Brain pericyte (primary cell): ENCODE results near the gene EFNA5.
"Not testable (repeated sequence)": the region's sequence is repeated elsewhere in the genome, so short reads cannot be mapped to it uniquely, and the experiment has no call there.

ENCODE experiments used
- DNase-seq: peaks from one replicate; pipeline ENCODE4 v3.0.0-alpha.2; 2012; ENCODE audit warnings: low read depth, low spot score

The EFNA5 gene

DNA sequence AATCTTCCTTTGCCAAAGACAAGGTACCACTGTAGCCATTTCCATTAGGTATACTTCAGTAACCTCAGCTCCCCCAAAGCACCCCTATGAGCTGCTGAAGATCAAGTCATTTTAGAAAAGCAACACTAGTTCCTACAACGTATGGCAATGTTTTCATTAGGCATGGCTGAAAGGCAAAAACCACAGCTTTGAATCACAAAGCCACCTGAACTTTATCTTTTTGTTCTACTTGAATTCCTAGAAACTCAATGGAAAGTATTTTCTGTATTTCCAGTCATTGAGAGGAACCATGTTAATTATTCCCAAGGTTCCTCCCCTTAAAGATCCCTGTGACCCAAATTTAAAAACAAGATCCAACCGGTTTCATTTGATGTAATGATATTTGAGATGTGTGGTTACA is 152.1 kb downstream of the EFNA5 start:
- DNase-seq = no peak

DNA sequence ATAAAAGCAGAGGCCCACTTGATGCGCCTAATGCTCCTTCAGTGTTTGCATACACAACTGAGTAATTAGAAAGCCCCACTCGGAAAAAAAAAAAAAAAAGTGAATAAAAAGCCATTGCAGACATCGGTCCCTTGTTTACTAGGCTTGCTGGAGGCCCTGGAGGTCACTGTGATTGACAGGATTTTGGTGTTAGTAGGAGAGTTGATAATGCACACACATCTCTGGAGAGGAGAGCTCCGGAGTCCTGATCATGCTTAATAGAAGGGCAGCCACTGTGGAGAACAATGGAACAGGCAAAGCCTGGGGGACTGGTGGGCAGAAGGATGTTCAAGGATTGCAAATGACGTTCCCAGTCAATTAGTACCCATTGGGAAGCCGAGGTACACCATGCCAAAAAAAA is 152.5 kb downstream of the EFNA5 start:
- DNase-seq = no peak

DNA sequence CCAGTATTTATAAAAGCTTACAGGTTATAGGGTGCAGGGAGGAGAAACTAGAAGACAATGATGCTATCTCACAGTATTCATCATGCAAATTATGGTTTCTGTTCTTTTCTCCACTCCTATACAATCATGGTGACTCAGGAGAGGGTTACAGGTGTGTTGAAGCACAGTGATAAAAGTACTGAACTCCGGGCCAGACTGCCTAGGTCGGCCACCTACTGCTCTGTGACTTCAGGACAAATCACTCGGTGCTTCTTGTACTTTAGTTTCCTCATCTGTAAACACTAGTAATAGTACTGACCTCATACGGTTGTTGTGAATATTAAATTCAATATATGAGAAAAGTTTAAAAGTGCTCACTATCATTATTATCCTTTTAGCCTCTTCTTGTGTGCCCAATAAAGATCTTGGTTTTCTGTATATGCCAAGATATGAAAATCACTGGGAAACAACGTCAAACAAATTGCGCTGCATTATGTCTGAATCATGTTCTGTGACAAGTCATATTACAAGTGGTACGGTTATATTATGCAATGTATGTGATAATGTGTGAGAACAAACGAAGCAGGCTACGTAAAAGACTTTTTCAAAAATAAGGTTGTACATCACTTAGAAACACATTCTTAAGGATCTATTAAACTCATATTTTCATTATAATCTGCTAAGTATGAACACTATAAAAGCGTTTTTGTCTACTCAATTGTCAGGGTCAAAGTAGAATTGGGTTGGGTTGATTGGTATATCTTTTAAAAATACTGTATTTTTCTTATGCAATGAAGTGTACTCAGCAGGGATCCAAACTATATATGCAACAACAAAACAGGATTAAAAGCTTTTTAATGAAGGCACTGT is 153.3 kb downstream of the EFNA5 start:
- DNase-seq = no peak

DNA sequence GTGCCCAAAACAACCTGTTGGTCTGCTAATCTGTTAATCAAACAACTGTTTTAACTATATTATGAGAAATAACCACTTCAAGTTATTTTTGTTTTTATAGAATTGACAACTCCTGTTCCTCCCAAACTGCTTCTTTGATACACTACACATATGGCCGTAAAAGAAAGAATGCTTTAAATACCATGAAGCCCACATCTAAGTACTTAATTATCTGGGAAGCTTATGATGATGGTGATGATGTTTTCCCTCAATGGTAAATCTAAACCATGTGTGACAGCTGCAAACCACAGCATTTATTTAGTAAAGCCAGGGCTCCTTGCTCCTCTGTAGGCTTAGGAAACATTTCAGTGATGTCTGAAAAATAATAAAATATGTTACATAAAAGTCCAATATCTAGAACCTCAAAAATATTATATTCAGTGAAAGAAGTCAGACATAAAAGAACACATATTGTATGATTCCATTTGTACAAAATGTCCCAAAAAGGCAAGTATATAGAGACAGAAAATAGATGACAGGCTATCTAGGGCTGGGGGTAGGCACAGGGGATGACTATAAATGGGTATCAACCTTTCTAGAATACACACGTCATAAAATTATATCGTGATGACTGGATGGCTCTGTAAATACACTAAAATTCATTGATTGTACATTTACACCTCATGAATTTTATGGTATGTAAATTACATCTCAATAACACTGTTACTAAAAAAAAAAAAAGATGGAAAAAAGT is 154.1 kb downstream of the EFNA5 start:
- no peak for DNase-seq

DNA sequence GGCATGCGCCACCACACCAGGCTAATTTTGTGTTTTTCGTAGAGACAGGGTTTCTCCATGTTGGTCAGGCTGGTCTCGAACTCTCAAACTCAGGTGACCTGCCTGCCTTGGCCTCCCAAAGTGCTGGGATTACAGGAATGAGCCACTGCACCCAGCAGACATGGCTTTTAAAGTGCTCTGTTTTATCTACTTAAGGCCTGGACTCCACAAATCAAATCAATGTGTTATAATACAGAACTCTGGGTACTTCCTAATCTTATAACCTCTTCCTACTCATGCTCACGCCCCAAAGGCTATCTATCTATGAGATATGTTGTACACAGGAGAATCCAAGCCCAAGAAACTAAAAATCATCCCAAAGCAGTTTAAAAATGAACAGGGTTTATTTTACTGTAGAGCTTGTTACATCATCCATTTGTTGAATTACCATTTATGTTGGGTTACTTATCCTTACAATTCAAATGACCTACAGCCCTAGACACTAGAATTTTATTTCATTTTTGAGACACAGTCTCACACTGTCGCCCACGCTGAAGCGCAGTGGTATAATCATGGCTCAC is 155.1 kb downstream of the EFNA5 start:
- DNase-seq = no peak

DNA sequence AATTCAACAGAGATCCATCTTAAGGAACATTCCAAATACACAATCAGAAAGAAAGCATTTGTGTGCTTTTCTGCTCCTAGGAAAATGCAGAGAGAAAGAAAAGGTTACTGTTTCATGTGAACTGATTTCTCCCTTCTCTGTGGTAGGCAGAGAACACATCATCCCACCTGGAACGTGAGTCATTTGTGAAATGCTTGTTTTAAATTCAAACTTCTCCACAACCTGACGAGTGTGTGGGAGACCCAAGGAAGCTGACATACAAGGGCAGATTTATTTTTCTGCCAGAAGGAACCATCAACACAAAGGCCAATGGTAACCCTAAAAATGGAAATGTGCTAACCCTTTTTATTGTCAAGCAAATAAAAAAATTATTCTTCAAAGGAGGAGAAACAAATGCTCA is 156.4 kb downstream of the EFNA5 start:
- DNase-seq = no peak

DNA sequence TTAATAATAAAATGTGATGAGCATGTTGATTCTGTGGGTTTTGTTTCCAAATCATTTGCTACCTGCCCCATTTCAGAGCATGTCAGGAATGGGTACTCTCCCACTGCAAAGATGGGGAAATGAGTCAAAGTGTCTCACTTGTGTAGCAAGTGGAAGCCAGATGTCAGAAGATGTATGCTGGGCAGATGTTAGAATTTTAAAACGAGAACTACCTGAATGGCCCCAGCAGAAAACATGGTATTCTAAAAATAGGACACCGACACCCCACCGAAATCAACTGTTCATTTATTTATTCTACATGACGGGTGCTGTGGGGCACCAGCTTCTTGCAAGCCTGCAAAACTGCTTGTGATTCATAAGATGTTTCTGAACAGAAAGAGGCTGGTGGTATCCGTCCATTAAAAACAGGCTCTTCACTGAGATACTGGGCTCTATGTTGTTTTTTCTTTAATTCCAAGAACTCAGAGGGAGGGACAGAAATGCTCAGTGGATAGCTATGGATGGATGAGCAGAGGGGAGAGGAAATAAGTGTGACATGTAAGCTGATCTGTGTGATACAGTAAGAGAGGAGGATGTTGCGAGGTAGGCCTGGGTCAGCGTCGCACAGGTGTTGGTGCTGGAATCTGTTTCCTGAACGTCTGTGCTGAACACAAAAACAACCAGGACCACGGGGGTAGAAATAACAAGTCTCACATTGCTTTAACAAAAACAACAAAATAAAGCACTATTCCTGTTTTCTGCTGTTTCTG is 157.2 kb downstream of the EFNA5 start:
- no peak for DNase-seq

DNA sequence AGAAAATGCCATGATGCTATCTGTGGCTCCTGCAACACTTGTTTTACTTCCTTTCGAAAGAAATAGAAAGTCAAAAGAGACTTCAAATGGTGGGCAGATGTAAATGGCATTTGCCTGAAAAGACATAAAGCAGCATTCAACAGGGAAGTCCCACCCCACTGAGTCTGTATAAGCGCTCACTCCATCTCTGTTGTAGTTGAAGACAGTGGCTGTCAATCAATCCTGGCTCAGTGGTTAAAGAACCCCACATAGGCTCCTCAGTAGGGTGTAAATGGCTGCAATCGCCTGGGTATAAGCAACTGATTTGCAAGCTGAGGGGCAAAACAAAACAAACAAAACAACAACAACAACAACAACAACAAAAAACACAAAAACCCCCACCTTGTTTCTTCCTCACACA is 158.7 kb downstream of the EFNA5 start:
- DNase-seq = no peak

DNA sequence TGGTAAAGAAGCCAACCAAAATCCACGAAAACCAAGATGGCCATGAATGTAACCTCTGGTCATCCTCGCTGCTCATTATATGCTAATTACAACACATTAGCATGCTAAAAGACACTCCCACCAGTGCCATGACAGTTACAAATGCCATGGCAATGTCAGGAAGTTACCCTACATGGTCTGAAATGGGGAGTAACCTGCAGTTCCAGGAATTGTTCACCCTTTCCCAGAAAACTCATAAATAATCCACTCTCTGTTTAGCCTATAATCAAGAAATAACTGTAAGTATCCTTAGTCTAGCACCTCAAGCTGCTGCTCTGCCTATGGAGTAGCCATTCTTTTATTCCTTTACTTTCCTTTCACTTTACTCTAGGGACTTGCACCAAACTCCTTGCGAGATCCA is 160.6 kb downstream of the EFNA5 start:
- no peak for DNase-seq

DNA sequence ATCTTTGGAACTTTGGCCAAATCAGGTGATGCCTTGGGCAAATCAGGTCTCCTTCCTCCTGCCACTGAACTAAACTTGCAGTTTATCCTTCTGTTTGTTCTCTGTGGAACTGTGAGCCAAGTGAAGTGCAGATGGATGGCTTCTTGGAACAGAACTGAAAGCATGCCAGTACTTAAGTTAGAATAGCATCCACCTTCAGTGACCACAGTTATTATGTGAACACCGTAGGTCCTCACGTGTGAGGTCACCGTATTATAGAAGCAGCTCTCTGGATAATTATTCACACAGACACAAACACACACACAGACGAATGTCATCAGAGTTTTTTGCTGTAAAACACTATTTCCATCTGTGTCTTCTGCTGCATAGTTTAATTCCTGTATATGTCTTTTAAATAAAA is 162.6 kb downstream of the EFNA5 start:
- no peak for DNase-seq

DNA sequence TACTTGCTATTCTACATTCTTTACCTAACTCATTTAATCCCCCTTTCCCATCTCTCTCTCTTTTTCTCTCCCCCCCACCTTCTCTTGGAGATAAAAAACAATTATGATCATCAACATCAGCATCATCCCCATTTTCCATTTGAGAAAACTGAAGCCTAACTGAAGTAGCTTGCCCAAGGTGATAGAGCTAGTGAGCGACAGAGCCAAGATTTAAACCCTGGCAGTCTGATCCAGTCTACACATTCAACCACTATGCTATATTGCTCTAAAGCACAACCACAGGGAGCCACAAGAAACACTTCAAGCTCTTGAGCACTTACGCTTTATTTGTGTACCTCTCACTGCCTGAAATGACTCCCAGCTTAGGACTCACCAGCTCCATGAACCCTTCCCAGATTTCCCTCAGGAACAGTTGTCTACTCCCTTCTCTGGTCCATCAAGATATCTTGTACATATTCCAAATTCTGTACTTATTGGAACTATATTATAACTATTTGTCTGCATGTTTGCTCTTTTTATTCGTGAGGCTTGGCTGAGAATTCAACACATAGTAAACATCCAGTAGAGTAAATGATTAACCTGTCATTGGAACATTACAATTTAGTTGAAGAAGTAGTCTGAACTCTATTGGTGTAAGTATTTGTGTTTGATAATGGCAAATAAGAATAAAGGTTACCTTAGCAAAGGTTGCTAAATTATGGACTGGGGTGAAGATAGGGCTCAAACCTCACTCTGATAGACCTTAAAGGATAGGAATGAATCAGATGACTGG is 164.8 kb downstream of the EFNA5 start:
- no peak for DNase-seq

DNA sequence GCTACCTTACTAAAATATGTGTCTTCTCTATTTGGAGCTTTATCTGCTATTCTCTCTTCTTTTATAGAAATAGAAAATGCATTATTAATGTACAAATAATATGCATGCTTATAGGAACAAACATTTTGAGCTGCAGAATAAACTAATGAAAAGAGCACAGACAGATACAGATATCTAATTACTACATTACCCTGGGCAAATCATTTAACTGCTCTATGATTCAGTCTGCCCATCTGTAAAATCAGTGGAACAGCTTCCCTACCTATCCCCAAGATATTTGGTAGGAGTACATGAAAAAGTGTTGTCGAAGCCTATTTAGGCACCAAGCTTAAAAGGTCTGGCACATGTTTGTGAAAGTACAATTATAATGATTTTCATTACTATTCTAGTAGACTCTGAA is 166.3 kb downstream of the EFNA5 start:
- no peak for DNase-seq

DNA sequence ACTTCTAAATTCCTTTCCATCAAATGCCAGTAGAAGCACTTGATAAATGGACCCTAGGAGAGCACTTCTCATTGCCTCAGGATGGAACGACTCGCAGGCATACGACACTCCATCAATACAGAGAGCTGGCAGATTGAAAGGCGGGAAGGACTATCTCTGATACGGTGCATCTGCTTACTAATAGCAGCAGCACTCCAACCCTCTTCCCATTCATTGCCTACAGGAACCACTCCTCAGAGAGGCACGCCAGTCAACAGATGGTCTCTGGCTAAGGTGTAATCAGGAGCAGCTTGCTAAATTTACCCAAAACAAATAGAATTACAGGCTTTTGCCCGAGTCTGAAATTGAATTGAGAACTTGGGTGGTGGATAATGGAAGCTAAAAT is 168.1 kb downstream of the EFNA5 start:
- no peak for DNase-seq

DNA sequence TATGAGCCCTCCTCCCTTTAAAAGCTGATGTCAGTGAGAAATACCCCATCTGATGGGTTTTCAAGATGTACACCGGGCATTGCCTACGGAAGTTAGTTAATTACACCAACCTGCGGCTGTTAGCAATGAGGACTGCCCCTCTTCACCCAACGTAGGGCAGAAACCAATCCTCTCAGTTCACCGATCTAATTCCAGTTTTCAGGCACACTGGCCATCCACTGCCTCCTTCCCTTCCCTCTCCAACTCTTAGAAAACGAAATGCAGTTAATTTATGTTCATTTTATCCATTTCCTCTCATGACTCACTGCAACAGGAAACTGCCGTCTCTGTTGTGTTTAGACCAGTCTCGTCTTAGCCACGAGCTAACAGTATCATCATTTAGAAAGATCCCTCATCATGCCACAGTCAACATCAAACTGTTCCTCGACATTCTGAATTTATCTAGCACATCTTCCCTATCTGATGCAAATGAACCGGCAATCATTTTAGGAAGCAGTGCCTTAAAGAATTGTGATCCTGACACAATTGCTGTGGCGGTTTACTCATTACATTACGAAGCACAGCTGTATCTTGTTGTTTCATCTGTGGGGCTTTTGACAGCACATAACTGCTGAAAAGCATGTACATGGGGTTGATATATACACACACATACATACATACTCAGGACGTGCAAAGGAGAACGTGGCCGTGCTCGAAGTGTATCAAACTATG is 168.6 kb downstream of the EFNA5 start:
- DNase-seq = no peak

DNA sequence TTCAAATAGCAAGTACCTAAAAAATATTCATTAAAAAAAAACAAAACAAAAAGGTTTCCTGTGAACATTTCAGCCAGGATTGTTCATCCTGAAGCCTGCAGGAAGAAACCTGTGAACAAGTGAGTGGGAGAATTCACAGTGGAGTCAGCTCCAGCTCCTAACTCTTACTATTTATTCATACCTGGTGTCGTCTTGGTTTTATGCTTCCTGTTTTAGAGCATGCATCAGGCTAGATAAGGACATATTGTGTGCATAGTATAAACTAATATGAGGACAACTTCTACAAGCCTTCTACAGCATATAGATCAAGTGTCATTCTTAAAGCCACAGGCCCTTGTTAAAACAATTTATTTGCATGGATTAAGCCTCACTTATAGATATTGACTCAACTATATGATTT is 169.9 kb downstream of the EFNA5 start:
- DNase-seq = no peak

DNA sequence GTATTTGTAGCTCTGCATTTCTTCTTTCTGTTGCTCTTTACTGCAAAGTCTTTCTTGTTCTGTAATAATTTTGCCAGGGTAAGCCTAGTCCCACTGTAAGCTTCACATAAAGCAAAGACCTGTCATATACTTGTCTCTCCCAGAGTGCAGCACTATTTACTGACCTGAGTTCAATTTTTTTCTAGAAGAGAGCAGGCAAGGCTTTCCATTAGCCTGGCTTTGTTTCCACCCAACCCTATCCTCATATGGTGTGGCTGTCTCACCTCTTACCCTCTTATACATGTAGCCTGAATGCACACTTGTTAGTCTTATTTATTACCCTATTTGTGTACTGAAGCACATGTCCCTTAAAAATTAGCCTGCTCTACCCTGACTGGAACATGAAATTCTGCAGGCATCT is 170.4 kb downstream of the EFNA5 start:
- no peak for DNase-seq

DNA sequence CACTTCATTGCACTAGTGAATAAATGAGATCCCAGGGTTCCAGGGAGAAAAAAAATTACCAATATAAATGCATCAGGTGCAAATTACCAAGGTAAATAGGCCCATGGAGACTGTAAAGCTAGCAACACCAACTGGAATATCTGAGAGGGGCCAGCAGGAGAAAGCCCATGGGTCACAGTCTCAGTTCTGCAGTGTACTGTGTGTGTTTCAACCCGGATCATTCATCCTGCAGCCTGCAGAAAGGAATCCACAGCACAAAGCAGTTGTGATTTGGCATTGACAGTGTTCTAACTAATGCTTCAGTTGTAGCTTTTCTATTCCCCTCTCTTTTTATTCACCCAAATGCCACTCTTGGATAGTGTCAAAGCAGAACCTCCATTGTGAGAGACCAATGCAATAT is 171.0 kb downstream of the EFNA5 start:
- DNase-seq = no peak

DNA sequence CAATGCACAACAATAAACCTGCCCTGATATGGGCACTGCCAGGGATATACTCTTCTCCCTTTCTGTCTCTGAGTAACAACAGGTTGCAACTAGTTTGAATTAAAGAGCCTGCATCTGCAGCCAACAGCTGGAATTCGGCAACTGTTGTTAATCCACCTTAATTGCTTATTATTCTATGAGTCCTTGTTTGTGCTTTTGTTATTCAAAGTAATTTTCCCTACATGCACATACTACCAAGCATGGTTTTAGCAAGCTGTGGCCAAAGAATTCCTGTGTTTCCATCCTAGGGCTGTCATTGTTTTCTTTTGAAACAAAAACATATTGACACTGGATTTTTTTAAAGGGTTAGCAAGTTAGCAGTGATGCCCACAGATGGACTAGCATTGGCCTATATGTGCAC is 171.5 kb downstream of the EFNA5 start:
- no peak for DNase-seq

DNA sequence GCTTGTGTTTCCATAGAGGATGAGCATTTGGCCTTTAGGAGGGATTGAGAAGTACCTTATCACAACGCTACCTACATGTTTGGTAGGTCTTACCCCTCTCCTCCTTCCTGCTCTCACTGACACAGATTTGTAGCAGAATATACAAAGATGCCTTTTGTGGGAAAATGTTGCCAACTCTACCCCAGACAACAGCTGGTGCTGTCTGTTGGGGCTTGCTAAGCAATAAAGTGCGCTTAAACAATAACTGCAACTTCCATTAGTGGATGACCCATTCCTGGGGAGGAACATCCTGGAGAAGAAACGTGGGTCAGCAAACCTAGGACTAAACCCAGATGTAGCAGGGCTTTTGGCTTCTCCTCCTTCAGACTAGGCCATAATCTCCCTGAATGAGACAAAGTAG is 174.3 kb downstream of the EFNA5 start:
- DNase-seq = no peak

DNA sequence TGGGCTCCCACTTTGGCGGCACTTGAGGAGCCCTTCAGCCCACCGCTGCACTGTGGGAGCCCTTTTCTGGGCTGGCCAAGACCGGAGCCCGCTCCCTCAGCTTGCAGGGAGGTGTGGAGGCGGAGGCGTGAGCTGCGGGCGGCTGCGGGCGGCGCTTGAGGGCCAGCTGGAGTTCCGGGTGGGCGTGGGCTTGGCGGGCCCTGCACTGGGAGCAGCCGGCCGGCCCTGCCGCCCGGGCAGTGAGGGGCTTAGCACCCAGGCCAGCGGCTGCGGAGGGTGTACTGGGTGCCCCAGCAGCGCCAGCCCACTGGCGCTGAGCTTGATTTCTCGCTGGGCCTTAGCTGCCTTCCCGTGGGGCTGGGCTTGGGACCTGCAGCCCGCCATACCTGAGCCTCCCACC is 176.6 kb downstream of the EFNA5 start:
- DNase-seq = not testable (repeated sequence)

DNA sequence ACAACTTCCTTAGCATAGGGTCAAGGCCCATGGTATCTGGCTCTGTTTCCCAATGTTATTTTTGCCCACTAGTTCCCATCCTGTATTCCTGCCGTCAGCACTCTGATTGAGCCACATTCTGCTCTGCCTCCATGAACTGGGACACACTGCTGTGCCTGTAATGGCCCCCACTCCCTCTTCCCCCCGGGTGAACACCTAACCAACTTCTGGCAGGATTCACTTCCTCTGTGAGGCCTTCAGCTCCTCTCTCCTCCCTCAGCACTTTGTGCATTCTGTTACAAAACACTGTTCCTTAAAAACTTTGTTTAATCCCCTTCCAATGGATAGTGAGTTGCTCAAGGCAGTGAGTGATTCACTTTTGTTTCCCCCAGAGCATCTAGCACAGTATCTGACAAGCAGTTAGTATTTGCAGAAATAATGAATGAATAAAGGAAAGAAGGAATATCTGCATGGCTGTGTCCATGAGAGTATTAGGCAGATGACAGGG is 183.6 kb downstream of the EFNA5 start:
- no peak for DNase-seq
